ENCODE measurements around the gene FLNB.

DNA sequence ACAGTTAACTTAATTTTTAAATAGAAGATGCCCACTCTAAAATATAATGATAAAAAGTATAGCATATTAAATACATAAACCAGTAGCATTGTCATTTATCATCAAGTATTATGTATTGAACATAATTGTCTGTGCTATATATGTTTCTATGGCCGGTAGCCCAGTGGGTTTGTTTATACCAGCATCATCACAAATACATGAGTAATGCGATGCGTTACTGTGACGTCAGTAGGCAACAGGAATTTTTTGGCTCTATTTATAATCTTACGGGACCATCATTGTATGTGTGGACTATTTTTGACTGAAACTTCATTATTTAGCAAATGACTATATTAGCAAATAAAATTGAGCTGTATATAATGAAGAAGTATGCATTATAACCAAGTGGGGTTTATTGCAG is 82.1 kb downstream of the FLNB start:
- TF ChIP-seq, protein P1, sequence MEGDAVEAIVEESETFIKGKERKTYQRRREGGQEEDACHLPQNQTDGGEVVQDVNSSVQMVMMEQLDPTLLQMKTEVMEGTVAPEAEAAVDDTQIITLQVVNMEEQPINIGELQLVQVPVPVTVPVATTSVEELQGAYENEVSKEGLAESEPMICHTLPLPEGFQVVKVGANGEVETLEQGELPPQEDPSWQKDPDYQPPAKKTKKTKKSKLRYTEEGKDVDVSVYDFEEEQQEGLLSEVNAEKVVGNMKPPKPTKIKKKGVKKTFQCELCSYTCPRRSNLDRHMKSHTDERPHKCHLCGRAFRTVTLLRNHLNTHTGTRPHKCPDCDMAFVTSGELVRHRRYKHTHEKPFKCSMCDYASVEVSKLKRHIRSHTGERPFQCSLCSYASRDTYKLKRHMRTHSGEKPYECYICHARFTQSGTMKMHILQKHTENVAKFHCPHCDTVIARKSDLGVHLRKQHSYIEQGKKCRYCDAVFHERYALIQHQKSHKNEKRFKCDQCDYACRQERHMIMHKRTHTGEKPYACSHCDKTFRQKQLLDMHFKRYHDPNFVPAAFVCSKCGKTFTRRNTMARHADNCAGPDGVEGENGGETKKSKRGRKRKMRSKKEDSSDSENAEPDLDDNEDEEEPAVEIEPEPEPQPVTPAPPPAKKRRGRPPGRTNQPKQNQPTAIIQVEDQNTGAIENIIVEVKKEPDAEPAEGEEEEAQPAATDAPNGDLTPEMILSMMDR (IDR thresholded peaks at IDR 0.05) = no peak
- no peak for TF ChIP-seq POLR2A (IDR thresholded peaks at IDR 0.05)
